ENCODE data around the gene CDK4. TPM values are rescaled to one million over a fixed set of nuclear protein-coding genes. Genes with fewer than 3 reads are reported as not detected.
A peak's percentile ranks its signal among the peaks of the same experiment; 100 is the strongest.

Gene CDK4
- total and polyA plus RNA-seq, 2 of the 13 experiments (the other 11 are each of a cell fraction or from before 2014, with no cell fraction given) = 191 to 209 TPM

DNA sequence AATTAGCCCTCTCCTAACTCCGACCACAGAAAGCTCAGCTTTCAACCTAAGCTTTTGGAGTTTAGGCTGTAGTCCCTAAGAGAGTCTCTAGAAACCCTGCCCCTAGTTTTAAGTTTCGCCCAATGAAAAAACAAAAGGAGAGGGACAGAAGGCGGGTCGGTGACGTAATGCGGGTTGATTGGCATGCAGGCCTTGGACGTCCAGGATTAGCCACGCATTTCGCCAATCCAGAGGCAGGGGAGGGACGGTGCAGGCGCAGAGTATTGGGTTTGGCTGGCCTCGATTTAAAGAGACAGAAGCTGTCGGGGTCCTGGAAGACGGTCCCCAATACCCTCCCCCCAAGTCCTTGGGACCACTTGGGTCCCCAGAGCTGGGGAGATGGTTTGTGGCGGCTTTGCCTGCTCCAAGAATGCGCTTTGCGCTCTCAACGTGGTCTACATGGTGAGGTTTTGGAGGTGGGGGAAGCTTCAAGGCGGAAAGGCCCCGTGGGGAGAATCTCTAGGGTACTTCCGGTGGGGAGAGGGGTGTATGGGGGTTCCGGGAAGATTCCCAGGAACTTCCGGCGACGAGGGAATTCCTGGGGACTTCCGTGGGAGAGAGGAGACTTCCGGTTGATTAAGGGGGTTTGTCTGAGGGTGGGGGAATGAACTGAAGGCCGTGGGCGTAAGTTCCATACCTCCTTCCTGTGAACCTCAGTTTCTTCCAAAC lies 7.2 kb downstream of the CDK4 start, which contains the start of gene TSPAN31 (continued):
- no peak for TF ChIP-seq CAMTA2 (CRISPR knock-in tag; IDR thresholded peaks at IDR 0.05; ENCODE audit: borderline replicate concordance)
- no peak for TF ChIP-seq RBM39 (IDR thresholded peaks at IDR 0.05; ENCODE audit: low read depth, low read length, poor library complexity, severe bottlenecking)
- TF ChIP-seq GABPA (IDR thresholded peaks at IDR 0.05; ENCODE audit: low read depth, low read length) = peak; percentile 71
- peak; percentile 94 for TF ChIP-seq GABPA (CRISPR knock-in tag; IDR thresholded peaks at IDR 0.05; ENCODE audit: low read depth)
- TF ChIP-seq, protein P1, sequence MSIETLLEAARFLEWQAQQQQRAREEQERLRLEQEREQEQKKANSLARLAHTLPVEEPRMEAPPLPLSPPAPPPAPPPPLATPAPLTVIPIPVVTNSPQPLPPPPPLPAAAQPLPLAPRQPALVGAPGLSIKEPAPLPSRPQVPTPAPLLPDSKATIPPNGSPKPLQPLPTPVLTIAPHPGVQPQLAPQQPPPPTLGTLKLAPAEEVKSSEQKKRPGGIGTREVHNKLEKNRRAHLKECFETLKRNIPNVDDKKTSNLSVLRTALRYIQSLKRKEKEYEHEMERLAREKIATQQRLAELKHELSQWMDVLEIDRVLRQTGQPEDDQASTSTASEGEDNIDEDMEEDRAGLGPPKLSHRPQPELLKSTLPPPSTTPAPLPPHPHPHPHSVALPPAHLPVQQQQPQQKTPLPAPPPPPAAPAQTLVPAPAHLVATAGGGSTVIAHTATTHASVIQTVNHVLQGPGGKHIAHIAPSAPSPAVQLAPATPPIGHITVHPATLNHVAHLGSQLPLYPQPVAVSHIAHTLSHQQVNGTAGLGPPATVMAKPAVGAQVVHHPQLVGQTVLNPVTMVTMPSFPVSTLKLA (IDR thresholded peaks at IDR 0.05) = peak; percentile 27; the same call in 1 of the 2 replicates
- TF ChIP-seq, protein P2, sequence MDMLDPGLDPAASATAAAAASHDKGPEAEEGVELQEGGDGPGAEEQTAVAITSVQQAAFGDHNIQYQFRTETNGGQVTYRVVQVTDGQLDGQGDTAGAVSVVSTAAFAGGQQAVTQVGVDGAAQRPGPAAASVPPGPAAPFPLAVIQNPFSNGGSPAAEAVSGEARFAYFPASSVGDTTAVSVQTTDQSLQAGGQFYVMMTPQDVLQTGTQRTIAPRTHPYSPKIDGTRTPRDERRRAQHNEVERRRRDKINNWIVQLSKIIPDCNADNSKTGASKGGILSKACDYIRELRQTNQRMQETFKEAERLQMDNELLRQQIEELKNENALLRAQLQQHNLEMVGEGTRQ (IDR thresholded peaks at IDR 0.05; ENCODE audit: low read depth, low read length) = no peak
- TF ChIP-seq, protein P2 (CRISPR knock-in tag; IDR thresholded peaks at IDR 0.05; ENCODE audit: borderline replicate concordance) = 0 out of 2 replicates have a peak, but pooled peaks have one; percentile 44
- no peak for TF ChIP-seq ZNF234 (CRISPR knock-in tag; conservative IDR thresholded peaks at IDR 0.05)
- TF ChIP-seq, protein P3, sequence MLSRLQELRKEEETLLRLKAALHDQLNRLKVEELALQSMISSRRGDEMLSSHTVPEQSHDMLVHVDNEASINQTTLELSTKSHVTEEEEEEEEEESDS (CRISPR knock-in tag; IDR thresholded peaks at IDR 0.05; ENCODE audit: borderline replicate concordance) = no peak
- 0 out of 2 replicates have a peak, but pooled peaks have one; percentile 39 for TF ChIP-seq ZNF878 (CRISPR knock-in tag; IDR thresholded peaks at IDR 0.05)
- 0 out of 2 replicates have a peak, but pooled peaks have one; percentile 12 for TF ChIP-seq ARID2 (CRISPR knock-in tag; IDR thresholded peaks at IDR 0.05; ENCODE audit: borderline replicate concordance)
- peak; percentile 78 for TF ChIP-seq PHF21A (CRISPR knock-in tag; IDR thresholded peaks at IDR 0.05)
- peak; percentile 91 for TF ChIP-seq AGO1 (IDR thresholded peaks at IDR 0.05; ENCODE audit: low read depth, low read length, poor library complexity, severe bottlenecking)
- TF ChIP-seq GTF3A (CRISPR knock-in tag; conservative IDR thresholded peaks at IDR 0.05) = no peak
- TF ChIP-seq, protein P4, sequence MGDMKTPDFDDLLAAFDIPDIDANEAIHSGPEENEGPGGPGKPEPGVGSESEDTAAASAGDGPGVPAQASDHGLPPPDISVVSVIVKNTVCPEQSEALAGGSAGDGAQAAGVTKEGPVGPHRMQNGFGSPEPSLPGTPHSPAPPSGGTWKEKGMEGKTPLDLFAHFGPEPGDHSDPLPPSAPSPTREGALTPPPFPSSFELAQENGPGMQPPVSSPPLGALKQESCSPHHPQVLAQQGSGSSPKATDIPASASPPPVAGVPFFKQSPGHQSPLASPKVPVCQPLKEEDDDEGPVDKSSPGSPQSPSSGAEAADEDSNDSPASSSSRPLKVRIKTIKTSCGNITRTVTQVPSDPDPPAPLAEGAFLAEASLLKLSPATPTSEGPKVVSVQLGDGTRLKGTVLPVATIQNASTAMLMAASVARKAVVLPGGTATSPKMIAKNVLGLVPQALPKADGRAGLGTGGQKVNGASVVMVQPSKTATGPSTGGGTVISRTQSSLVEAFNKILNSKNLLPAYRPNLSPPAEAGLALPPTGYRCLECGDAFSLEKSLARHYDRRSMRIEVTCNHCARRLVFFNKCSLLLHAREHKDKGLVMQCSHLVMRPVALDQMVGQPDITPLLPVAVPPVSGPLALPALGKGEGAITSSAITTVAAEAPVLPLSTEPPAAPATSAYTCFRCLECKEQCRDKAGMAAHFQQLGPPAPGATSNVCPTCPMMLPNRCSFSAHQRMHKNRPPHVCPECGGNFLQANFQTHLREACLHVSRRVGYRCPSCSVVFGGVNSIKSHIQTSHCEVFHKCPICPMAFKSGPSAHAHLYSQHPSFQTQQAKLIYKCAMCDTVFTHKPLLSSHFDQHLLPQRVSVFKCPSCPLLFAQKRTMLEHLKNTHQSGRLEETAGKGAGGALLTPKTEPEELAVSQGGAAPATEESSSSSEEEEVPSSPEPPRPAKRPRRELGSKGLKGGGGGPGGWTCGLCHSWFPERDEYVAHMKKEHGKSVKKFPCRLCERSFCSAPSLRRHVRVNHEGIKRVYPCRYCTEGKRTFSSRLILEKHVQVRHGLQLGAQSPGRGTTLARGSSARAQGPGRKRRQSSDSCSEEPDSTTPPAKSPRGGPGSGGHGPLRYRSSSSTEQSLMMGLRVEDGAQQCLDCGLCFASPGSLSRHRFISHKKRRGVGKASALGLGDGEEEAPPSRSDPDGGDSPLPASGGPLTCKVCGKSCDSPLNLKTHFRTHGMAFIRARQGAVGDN (CRISPR knock-in tag; IDR thresholded peaks at IDR 0.05) = peak; percentile 70
- TF ChIP-seq RFXAP (CRISPR knock-in tag; IDR thresholded peaks at IDR 0.05; ENCODE audit: borderline replicate concordance) = peak; percentile 89
